LHCN-M2 (cell line): ENCODE measurements around the gene DOP1B. TPM values are rescaled to one million over a fixed set of nuclear protein-coding genes. Genes with fewer than 3 reads are reported as not detected.
"Not testable (repeated sequence)": the region's sequence is repeated elsewhere in the genome, so short reads cannot be mapped to it uniquely, and the experiment has no call there.

ENCODE experiments used
- DNase-seq: peaks from one replicate; pipeline ENCODE4 v3.0.0-alpha.2; 2012; ENCODE audit warnings: low read depth
- polyA plus RNA-seq: library from polyadenylated mRNA; unstranded; fragments of >200 nt; gene quantifications from one replicate; pipeline ENCODE4 v1.2.1, GENCODE V29; 2012; ENCODE audit warnings: missing spikeins
- total RNA-seq: library from RNA; depleted of rRNA; stranded (reverse); fragments of >200 nt; gene quantifications from 2 replicates; pipeline ENCODE4 v1.2.3, GENCODE V29; 2014; rRNA removed

The DOP1B gene
- total RNA-seq: 4.2 and 5.8 TPM in 2 replicates
- 3.7 TPM for polyA plus RNA-seq

- DNase-seq: no peak
These were observed at the start of gene DOP1B for GRCh38 chr21:36156815-36157670. Gene DOP1B (plus strand): TSS chr21:36156824. CDS start chr21:36164734, 7,910 bp downstream.

DNA sequence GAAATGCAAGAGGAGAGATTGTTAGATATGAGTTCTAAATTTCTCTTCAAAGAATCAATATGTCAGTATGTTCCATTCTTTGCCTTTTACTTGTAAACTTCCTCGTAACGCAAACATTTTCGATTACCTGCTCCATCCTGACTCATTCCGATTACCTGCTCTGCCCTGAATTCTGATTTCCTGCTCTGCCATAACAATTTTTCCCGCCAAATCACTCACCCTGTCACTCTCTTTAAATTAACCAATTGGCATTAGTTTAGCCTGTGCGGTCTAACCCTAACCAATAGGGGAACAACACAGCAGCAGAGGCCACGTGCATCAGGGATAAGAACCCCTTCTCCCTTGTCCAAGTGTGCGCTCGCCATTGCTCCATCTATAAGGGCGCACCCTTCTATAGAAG lies 46.8 kb upstream of the DOP1B start:
- no peak for DNase-seq

GRCh38 chr21:36111238-36111637 lies 45.4 kb upstream of the DOP1B start:
- no peak for DNase-seq

DNA sequence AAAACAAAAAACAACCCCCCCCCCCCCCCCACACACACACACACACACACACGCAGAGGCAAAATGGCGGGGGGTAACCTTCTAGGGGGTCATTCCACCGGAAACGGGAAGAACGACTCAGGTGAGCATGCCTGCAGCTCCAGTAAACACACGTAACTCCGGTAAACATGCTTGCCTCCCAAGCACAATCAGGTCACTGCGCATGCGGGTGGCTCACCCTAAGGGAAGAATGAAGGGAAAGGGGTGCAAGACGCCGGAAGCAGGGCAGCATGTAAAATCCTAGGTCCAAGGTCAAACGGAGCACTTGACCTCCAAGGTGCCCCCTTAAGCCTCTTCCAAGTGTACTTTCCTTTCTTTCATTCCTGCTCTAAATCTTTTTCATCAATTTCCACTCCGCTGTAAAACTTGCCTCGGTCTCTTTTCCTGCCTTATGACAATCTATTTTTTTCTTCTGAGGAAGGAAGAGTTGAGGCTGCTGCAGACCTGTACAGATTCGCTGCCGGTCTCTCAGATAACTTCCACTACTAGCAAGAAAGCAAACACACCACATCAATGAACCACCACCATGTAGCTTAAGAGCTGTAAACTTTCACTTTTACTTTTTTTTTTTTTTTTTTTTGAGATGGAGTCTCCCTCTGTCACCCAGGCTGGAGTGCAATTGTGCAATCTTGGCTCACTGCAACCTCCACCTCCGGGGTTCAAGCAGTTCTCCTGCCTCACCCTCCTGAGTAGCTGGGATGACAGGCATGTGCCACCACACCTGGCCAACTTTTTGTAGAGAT lies 42.8 kb upstream of the DOP1B start:
- no peak for DNase-seq

DNA sequence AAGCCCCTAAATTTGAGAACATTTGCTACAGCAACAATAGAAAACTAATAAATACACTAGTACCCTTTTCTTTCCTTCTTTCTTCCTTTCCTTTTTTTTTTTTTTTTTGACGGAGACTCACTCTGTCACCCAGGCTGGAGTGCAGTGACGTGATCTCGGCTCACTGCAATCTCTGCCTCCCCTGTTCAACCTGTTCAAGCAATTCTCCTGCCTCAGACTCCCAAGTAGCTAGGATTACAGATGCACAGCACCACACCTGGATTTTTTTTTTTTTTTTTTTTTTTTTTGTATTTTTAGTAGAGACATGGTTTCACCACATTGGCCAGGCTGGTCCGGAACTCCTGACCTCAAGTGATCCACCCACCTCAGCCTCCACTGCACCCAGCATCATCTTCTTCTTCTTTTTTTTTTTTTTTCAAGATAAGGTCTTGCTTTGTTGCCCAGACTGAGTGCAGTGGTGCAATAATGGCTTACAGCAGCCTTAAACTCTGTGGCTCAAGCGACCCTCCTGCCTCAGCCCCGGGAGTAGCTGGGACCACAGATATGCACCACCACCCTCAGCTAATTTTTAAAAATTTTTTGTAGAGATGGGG lies 41.4 kb upstream of the DOP1B start:
- DNase-seq: no peak

DNA sequence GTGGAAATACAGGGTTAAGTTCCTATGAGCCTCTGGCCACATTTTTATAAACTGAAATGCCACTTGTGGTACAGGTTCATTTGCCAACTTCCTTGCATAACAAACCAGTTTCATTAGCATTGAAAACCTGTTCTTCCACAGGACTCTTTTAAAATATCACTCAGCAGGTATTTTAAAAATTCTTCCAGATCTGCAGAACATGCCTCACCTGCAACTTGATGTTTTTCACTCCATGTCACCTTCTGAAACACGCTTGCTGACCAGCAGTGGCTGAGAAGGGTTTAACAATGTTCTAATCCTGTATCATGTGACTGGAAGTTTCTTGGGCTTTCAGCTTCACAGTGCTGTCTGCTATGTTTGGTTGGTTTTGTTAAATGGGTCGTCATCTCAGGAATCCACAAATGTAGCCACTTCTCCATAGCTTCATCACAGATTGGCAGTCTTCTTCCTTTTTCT lies 39.3 kb upstream of the DOP1B start:
- DNase-seq: no peak

GRCh38 chr21:36120304-36120888 lies 36.2 kb upstream of the DOP1B start:
- no peak for DNase-seq

DNA sequence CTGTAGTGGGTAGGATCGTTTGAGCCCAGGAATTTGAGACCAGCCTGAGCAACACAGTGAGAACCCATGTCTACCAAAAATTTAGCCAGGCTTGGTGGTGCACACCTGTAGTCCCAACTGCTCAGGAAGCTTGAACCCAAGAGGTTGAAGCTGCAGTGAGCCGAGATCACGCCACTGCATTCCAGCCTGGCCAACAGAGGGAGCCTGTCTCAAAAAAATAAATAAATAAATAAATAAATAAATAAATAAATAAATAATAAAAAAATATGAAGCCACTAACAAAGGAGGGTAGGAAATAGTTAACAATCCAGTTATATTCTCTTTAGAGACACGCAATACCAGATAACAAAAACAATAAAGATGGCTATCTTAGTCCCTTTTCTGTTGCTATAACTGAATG lies 33.6 kb upstream of the DOP1B start:
- no peak for DNase-seq

DNA sequence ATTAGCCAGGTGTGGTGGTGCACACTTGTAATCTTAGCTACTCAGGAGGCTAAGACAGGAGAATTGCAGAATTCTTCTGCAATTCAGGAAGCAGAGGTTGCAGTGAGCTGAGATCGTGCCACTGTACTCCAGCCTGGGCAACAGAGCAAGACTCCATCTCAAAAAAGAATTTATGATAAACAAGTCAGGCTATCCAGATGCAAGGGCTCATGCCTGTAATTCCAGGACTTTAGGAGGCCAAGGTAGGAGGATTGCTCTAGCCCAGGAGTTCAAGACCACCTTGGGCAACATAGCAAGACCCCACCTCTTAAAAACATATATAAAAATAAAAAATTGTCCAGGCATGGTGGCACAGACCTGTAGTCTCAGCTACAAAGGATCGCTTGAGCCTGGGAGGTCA lies 32.2 kb upstream of the DOP1B start:
- no peak for DNase-seq

DNA sequence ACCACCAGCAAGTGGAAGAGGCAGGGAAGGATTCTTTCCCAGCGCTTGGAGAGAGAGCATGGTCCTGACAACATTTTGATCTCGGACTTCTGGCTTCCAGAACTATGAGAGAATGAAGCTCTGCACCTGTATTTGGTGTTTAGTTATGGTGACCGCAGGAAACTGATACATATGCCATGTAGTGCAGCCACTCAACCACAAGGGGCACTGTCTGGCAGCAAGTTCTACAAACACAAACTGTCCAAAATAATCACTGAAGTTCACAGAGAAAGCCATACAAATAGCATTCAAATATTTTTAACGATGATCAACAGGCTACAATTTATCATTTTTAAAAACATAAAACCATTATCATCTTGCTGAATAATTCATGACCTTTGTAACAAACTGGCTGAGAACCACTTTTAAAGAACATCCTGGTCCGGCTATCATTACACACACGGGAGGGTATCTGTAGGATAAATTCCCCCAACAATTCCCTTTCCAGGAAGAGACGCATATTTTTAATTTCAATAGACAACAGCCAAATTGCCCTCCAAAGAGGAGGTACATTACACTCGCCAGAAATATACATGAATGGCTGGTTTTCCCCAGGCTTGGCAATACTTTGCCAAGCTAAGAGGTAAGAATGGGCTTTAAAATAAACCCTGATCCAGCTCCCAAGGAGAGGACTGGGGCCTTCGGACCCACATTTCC lies 31.0 kb upstream of the DOP1B start:
- peak; percentile 47 for DNase-seq

DNA sequence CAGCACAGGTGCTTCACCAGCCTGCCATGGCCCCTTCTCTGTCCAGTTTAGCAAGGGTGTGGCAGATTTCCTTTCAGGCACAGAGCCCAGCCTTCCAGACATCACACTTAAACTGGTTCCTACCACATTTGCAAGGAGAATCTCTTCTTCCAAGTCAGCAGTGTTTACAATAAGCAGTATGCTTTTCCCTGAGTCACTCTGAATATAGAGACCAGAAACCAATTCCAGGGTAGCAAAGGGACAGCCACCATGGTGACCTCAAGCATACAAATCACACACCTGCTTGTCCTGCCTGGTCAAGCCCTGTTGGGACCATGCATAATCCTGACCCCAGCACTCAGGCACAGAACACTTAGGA lies 30.4 kb upstream of the DOP1B start:
- no peak for DNase-seq

DNA sequence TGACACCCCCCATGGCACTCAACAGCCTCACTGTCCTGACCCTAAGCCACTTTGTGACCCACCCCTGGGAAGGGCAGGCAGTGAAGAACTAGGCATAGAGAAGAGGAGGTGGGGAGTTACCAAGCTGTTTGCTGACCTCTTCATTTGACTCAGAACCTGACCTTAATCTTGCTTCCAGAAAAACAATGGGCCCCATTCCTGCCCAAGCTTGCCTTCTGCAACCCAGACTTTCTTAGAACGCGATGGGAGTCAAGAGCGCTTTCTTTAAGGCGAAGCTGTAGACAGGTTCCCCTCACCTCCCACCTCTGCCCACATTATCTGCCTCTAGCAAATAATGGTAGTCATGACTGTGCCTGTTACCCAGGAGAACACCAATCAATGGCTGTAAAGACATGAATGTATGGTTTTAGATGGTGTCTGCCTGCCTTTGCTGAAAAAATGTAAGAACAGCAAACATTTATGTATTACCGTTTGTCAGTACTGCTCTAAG lies 30.0 kb upstream of the DOP1B start:
- no peak for DNase-seq

DNA sequence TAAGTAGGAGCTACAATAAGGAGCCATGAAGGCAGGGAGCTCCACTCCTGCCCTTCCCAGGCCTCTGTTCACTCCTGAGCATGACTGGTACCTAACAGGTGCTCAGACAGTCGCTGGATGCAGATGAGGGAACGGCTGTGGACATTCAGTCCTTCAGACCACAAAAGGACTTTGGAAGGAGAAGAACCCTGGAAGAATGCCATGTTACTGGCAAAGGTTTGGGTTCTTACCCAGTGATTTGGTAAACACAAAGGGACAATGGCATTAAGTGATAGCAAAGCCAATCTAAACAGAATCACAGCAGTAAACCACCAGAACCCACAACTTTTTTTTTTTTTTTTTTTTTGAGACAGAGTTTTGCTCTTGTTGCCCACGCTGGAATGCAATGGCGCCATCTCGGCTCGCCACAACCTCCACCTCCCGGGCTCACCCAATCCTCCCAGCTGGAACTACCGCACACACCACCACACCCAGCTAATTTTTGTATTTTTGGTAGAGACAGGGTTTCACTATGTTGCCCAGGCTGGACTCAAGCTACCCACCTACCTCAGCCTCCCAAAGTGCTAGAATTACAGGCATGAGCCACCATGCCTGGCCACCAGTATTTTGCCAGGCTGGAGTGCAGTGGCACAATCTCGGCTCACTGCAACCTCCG lies 29.2 kb upstream of the DOP1B start:
- peak; percentile 45 for DNase-seq

DNA sequence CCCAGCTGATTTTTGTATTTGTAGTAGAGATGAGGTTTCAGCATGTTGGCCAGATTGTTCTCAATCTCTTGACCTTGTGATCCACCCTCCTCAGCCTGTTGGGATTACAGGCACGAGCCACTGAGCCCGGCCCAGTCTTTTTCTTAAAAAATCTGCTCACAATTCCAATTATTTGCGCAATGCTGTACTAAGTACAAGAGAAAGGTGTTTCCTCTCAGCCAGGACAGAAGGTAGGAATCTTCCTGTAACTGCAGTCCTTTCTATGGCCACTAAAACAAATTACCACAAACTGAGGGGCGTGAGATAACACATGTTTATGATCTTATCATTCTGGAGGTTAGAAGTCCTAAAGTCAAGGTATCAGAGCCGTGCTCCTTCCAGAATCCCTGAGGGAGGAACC lies 28.6 kb upstream of the DOP1B start:
- no peak for DNase-seq

DNA sequence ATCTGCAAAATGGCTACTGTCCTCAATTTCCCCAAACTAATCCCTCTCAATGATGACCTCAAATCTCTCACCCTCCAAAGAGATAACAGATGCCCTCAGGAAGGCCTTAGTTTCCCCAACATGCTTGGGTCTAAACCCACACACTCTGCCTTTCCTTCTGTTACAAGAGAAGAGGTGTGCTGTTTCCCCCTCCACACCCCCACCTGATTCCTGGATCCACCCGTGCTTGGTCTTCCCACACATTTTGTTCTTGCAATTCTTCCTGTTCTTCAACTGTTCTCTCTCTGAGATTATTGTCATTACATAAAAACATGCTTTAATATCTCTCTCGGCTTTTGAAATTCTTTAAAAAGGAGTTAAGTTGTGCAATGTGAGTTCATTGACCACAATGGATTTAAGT lies 27.4 kb upstream of the DOP1B start:
- no peak for DNase-seq

DNA sequence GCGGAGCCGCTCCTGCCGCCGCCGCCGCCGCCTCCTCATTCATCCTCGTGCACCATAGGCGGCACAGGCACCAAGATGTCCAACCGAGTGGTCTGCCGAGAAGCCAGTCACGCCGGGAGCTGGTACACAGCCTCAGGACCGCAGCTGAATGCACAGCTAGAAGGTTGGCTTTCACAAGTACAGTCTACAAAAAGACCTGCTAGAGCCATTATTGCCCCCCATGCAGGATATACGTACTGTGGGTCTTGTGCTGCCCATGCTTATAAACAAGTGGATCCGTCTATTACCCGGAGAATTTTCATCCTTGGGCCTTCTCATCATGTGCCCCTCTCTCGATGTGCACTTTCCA lies 26.2 kb upstream of the DOP1B start:
- not testable (repeated sequence) for DNase-seq

DNA sequence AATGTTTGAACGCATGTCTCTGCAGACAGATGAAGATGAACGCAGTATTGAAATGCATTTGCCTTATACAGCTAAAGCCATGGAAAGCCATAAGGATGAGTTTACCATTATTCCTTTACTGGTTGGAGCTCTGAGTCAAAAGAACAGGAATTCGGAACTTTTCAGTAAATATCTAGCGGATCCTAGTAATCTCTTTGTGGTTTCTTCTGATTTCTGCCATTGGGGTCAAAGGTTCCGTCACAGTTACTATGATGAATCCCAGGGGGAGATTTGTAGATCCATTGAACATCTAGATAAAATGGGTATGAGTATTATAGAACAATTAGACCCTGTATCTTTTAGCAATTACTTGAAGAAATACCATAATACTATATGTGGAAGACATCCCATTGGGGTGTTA lies 25.8 kb upstream of the DOP1B start:
- not testable (repeated sequence) for DNase-seq

GRCh38 chr21:36132696-36133095 lies 23.9 kb upstream of the DOP1B start:
- no peak for DNase-seq

- DNase-seq: peak; percentile 50
These were observed 21.7 kb upstream of the DOP1B start, which contains the start of gene CBR3 for GRCh38 chr21:36134803-36135390. Gene CBR3 (plus strand): TSS chr21:36135079. CDS start chr21:36135193, 114 bp downstream.

GRCh38 chr21:36135391-36136102 lies 21.1 kb upstream of the DOP1B start:
- peak; percentile 81 for DNase-seq
